Endometrial microvascular endothelial cells (primary cell): ENCODE results near the gene XRCC3. TPM values are rescaled to one million over a fixed set of nuclear protein-coding genes. Genes with fewer than 3 reads are reported as not detected.

ENCODE experiments used
- in situ Hi-C: cut with HindIII; loops from 2 replicates; pipeline ENCODE4 v1.10.0; 2017; ENCODE audit warnings: low sequenced_read_pairs, low pct_unique_long_range_greater_than_20kb; ENCODE audit errors: inconsistent ontology term
- total RNA-seq: library from RNA; depleted of rRNA; stranded (reverse); fragments of >200 nt; gene quantifications from one replicate; pipeline ENCODE4 v1.2.3, GENCODE V29; 2015; ENCODE audit errors: inconsistent ontology term

Gene XRCC3
- 25.3 TPM for total RNA-seq

DNA sequence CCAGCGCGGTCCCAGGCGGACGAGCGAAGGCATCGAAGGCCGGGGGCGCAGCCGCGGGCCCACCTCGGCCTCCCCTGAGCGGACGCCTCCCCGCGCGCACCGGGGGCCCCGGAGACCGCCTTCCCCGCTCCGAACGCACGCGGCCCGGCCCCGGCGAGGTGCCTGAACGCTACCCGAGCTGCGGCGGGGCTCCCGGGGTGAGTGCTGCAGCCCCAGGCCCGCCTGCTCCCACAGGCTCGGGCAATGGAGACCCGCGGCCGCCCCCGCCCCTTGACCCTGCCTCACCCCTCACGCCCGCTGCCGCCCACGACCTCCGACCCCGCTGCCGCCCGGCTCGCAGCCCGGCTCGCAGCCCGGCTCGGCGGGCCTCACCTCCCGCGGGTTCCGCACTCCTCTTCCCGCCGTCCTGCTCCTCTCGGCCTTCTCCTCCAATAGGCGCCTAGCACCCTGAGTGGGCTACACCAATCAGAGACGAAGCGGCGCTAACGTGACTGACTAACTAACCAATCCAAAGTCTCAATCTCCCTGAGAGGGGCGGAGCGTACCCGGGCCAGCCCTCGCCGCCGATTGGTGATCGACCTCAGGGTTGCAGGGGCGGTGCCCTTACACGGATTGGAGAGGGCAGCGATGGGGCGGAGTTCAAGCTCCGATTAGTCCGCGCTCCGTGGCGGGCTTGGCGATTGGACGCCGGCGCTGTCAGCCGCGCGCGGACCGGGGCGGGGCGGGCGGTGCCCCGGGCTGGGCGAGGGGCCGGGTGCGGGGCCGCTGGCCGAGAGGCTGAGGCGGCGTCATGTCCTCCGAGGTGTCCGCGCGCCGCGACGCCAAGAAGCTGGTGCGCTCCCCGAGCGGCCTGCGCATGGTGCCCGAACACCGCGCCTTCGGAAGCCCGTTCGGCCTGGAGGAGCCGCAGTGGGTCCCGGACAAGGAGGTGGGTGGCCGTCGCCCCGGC lies at the start of gene XRCC3, which contains the start of gene ZFYVE21:
TSS of gene XRCC3 (minus strand) at position 400 of the 949 bp plus-strand sequence. CDS start 4,364 bp downstream, outside the sequence.
TSS of gene ZFYVE21 (plus strand) at position 759 of the 949 bp plus-strand sequence. CDS start at position 791, 32 bp downstream.
- in situ Hi-C loops = no loop called here

DNA sequence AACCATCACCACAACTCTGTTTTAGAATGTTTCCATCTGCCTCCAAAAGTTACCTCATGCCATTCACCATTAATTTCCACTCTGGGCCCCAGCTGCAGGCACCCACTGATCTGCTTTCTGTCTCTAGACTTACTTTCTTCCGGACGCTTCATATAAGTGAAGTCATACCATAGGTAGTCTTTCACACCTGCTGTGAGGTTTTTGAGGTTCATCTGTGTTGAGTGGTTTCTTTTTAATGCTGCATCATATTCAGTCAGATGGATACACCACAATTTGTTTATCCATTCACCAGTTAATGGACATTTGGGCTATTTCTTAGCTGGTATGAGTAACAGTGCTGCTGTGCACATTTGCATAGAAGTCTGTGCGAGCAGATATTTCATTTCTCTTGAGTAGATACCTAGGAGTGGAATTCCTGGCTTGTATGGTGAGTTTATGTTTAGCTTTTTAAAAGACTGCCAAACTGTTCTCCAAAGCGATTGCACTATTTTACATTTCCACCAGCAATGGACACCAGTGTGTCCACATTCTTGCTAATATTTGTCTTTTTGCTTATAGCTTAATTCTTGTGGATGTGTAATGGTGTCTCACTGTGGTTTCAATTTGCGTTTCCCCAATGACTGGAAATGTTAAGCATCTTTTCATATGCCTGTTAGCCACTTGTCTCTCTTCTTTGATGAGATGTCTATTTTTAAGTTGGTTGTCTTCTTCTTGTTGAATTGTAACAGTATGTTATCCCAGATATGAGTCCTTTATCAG lies 48.7 kb upstream of the XRCC3 start:
- in situ Hi-C loops = no loop called here

DNA sequence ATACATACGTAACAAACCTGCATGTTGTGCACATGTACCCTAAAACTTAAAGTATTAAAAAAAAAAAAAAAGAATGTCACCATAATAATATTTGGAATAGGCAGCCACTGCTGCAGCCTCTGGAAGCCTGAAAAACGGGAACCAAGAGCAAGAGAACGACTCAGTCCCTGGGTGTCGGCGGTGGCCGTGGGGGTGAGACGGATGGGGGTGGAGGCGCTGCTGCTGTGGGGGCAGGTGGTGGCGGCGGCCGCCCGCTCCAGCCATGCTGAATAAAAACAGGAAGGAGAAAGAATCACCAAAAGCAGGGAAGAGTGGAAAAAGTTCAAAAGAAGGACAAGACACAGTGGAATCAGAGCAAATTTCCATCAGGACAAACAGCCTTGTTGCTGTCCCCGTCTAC lies 47.3 kb upstream of the XRCC3 start:
- in situ Hi-C loops = no loop called here

DNA sequence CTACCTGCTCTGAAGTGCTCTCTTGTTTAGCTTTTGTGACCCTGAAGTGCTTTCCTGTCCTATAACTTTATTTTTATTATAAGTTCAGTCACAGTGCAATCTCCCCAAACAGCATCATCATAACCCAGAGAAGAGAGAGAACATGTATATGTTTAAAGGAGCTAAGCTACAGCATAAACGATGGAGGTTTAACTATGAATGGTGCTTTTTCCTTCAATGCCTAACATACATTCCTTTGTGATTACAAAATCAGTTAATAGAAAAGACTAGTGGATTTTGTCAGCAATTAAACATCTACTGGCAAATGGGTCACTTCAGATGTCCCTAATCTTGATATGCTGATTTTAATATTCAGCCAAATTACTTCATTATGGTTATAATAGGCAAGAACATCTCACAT lies 46.8 kb upstream of the XRCC3 start:
- in situ Hi-C loops = no loop called here

DNA sequence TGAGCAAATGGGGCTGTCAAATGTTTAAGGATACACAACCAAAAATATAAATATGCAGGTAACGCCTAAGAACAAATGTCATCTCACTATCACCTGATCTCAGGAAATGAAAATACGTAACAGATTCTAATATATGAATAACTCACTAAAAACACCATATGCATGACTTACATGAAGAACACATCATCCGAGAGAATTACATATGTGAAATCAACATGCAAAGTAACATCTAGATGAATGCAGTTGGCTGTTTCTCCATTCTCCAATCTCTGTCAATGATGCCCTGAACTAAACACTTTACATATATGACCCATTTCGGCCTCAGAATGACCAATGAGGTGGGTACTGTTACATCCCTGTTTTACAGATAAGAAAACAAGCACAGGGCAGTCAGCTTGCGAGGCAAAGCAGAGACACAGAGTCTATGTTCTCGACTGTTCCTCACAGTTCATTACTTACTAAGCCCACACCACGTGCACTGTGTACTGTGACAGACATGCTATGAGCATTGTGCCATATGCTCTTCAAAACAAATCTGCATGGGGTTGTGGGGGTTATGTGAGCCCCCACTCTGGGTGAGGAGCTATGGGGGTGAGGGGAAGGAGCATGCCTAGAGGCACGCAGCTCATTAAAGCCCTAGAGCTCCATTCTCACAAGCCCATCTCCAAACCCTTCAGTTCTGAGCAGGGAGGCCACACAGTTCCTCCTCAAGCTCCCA lies 43.0 kb upstream of the XRCC3 start:
- in situ Hi-C loops = no loop called here

DNA sequence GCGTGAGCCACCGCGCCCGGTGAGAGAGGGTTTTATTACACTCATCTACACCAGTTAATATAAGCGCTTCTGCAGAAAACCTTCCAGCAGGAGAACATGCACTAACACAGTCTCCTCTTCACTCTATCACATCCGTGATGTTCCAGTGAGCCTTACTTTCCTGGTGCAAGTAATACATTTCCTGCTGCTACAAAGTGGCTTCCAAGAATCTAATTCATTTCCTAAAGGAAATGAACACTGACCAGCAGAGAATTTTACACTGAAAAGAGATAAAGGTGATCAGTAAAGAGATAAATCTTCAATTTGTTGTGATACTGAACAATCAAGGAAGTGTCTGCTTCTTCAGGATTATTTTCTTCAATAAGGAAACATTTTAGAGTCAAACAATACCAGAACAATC lies 39.8 kb upstream of the XRCC3 start:
- in situ Hi-C loops = no loop called here

DNA sequence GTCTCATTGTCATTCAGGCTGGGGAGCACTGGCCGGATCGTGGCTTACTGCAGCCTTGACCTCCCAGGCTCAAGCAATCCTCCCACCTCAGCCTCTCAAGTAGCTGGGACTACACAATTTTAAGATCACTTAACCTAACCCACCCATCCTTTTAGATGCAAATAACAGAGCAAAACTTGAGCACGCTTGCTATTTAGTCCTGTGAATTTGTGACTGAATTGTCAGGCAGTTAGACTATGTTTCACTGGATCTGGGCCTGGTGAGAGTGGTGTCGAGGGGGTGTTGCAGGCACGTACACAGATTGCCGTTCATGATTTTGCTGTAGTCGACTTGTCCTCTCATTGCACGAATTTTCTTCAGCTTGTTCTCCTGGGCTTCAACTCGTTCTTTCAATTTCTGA lies 38.5 kb upstream of the XRCC3 start:
- in situ Hi-C loops = no loop called here

DNA sequence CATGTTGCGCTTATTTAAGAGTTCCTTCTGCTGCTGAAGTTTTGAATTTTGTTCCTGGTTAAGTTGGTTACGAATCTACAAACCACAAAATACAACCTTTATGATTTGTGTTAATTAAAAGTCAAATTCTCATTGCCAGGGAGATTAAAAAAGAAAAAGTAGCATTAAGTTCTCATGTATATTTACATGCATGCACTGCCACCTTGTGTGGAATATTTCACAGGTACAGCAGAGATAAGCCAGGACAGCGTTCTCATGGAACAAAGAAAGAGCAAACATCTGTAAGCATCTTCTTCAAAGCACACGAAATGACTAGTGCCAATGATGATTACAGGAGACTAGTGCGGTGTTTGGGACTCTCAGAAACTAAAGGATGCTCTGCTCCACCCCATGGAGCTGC lies 34.6 kb upstream of the XRCC3 start:
- in situ Hi-C loops = no loop called here

DNA sequence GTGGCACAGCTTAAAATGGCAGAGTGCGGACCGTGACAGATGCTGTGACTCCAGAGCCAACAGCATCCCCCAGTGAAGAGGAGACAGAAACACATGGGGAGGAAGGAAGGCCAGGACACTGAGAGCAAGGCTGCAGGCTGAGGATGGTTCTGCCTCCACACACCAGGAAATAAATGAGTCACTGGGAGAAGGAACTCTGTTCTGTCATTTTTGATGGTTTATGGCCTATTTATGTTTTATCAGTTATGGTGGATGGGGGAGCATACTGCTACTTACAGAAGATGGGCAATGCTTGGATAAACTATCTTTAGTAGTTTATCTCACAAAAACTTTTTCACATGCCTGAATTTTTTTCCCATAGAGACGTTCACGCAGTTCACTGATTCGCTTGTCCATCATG lies 34.2 kb upstream of the XRCC3 start:
- in situ Hi-C loops = no loop called here

DNA sequence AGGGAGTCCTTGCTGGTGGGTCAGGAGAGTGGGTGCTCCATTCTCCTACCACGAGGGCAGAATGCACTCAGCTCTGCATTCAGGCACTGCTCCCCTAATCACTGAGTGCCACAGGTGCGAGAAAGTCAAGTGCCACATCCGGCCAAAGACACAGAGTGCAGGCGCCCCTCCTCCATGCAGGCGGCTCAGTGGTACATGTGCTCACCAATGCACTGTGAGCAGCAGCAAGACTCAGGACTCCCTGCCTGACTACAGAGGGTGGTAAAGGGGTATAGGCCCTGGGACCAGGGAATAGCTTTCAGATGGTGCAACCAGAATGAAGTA lies 33.2 kb upstream of the XRCC3 start:
- in situ Hi-C loops = no loop called here

DNA sequence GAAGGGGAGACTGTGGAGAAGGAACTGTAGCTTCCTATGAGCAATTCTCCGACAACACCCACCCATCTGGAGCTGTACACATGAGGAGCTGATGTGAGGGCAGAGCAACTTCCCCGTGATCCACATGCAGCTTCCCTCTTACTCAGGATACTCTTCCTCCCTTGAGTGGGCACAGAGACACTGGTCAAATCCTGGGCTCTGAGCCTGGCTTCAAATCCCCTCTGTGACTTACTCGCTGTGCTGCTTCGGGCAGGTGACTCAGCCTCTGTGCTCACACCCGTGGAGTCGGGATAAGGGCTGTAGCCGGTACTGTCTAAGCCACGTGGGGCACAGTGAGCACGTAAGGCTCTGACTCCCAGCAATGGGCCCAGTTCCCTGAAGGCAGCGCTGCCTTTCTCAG lies 31.4 kb upstream of the XRCC3 start:
- in situ Hi-C loops = no loop called here

DNA sequence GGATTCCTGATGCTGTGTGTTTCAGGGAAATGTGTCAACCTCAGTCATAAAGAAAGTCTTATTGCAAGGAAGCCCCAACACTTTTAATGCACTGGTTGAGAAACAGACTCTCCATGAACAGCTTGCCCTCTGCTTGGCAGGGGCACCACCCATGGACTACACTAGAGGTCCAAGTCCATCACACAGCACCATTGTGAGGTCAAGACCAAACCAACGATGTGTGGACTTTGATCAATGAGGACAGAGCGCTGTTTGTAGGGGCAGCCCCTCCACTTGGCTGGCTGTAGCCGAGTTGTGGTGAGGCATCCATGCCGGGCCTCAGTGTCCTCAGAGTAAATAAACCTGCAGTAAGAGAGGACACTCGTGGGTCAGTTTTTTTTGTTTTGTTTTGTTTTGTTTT lies 30.2 kb upstream of the XRCC3 start:
- in situ Hi-C loops = no loop called here

DNA sequence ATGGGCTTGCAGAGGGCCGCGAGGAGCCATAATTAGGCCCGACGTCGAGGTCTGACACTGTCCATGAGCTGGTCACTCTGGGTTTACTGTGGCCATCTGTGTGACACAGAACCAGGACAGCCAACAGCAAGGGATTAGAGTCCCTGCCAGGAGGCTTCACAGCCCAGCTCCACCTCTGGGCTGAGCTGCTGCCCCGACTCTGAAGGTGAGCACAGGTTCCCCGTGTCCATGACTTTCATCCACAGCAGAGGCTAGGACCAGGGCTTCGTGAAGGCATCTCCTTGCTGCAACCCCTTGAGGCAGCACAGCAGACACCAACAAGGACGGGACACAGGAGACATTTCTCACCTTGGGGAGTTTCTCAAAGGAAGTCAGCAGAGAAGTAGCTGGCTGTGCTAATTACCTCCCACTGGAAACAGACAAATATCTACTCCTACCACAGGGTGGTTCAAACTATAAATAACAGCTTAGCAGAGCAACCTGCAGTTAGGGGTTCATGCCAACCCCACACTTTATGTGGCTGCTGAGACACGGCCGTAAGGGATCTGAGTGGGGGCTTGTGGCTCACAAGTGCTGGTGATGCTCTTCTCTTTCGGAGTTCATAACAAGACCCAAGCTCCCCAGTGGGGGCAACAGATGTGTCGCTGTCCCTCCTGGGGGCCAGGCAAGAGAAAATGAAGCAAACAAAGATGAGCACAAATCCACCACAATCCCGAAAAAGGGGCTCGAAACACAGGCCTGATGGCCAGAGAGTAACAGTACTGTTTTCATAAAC lies 29.6 kb upstream of the XRCC3 start:
- in situ Hi-C loops = no loop called here

DNA sequence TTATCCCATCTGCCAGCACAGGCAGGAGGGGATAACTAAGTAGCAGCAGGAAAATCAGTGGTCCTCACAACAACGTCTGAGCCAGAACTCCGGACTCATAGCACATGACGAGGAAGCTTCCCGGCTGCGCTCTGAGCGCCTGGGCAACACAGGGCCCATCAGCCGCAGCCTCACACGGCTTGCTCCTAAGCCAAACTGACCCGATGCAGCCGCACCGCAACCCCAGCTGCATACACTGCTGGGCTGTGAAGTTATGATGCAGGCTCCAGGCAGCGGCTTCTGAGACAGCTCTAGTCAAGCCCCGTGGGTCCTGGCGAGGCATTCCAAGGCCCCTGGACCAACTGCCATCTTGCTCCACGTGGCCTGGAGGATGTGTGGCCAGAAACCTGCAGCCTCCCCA lies 28.4 kb upstream of the XRCC3 start:
- in situ Hi-C loops = no loop called here

DNA sequence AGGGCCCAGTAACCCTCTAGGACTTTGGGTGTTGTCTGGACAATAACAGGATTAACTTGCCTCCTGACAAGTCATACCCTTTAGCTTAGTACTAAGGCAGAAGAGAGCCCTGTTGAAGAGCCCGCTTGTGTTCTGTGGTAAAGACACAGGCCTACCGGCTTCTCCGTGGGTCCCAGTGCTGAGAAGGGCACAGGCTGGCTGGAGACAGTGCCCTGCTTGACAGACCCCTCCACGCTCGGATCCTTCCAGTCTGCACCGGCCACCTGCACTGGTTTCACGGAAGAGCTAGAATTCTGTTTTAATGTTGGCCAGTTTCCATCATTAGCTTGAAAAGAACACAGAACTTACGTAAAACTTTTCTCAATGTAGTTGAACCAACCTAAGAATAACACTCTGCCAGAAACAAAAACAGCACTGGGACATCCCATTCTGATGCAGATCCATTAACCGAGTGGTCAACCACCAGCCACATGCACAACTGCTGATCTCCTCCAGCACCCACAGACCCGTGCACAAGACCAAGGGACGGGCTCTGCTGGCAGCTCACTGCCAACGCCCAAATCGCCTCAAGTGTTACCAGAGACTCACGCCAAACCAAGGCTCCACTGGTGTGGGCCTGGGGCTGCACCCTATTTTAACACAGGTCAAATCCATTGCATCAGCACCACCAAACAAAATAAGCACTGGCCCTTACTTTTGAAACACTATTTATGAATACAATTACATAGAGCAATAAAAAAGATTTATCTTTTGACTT lies 27.4 kb upstream of the XRCC3 start:
- in situ Hi-C loops = no loop called here

DNA sequence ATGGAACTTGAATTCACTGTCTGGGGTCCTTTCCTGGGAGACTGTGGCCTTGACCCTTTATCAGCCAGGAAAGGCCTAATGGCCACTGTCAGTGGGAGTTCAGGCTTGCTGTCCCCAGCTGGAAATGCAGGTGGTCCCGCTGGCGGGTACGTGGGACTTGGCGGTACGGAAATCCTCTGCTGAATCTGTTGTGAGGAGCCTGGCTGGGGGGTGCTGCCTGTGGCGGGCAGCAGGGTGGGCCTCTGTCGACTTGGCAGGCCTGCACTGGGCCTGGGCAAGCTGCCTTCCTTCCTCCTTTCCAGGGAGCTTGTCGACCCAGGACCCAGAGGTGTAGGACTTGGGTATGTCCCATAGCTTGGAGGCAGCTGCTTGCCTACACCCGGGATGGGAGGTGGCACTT lies 26.6 kb upstream of the XRCC3 start:
- in situ Hi-C loops = no loop called here

DNA sequence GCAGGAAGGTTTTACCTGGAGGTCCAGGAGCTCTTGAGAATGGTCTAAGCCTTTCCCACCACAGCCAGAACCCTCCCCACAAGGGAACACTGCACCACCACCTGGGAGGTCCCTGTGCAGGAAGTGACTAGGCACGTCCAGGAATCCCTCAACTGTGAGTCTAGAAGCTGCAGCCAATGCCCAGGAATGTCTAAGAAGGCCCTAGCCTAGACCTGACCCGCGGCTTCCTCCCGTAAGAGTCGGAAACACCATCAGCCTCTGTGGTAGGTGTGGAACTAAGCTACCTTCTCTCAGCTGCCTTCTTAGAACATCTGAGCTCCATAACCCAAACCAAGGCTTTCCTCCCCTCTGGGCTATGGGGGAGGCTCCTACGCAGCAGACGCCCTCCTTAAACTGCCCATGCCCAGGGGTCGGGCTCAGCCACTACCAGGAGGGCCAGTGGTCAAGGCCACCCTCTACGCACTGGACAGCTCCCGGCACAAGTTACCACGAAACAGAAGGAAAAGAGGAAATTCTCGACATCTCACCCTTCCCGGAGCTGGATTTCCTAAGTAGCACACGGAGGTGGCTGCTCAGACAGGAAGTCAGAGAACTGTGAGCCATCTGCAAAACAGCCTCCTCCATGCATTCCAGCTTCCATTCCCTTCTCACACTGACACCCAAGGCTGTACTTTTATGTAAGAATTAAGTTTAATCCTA lies 25.9 kb upstream of the XRCC3 start:
- in situ Hi-C loops = no loop called here
